PFSK-1 (cell line): ENCODE results near the gene NRM.

Experiments used
- FOXP2 ChIP-seq: optimal IDR thresholded peaks from 2 replicates; pipeline ENCODE3; 2011; ENCODE audit warnings: borderline replicate concordance, control low read depth, inconsistent platforms; ENCODE audit not compliant: insufficient read depth; ENCODE audit errors: extremely low read length, extremely low read depth
- POLR2AphosphoS5 ChIP-seq: IDR thresholded peaks from 2 replicates; pipeline ENCODE4 v1.6.1; 2012; ENCODE audit warnings: low read depth, mild to moderate bottlenecking, control low read depth, low read length, moderate library complexity
- SIN3A ChIP-seq: IDR thresholded peaks from 2 replicates; pipeline ENCODE4 v1.6.1; 2012; ENCODE audit warnings: mild to moderate bottlenecking, low read length, moderate library complexity, borderline replicate concordance; ENCODE audit not compliant: insufficient read depth
- TAF1 ChIP-seq: IDR thresholded peaks from 2 replicates; pipeline ENCODE4 v1.6.1; 2012; ENCODE audit warnings: low read length, control low read depth, borderline replicate concordance; ENCODE audit not compliant: insufficient read depth
- TF ChIP-seq, protein P1 (sequence below), 2 experiments: IDR thresholded peaks; 2 replicates each; pipeline versions ENCODE4 v1.6.1 to v1.8.0; 2011 to 2012; ENCODE audit warnings: low read depth in 2 of 2, low read length in 2 of 2, control low read depth in 1 of 2, inconsistent platforms in 1 of 2, mild to moderate bottlenecking in 1 of 2, moderate library complexity in 1 of 2; ENCODE audit not compliant: insufficient read depth in 1 of 2

NRM gene

DNA sequence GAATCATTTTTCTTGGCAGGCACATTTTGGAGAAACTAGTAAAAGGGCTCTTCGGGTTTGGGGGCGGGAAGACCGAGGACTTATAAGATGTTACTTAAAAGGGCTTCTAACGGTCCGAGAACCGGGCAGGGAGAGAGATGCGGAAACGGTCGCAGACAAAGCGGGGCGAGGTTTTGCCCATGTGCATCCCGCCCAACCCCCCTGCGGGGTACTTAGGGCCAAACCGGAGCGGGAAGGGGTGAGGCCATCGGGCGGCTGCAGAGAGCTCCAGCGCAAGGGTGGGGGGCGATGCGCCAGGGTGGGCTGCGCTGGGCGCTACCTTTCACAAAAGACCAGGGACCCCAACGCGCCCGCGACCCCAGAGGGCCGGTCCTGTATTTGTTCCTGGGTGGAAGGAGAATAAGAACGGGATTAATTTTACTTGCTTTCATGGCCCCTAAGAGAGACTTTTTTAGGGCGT is 30.0 kb upstream of the NRM start:
- TF ChIP-seq FOXP2, result no peak
- no peak for TF ChIP-seq SIN3A
- no peak for TF ChIP-seq POLR2AphosphoS5
- TF ChIP-seq, protein P1, sequence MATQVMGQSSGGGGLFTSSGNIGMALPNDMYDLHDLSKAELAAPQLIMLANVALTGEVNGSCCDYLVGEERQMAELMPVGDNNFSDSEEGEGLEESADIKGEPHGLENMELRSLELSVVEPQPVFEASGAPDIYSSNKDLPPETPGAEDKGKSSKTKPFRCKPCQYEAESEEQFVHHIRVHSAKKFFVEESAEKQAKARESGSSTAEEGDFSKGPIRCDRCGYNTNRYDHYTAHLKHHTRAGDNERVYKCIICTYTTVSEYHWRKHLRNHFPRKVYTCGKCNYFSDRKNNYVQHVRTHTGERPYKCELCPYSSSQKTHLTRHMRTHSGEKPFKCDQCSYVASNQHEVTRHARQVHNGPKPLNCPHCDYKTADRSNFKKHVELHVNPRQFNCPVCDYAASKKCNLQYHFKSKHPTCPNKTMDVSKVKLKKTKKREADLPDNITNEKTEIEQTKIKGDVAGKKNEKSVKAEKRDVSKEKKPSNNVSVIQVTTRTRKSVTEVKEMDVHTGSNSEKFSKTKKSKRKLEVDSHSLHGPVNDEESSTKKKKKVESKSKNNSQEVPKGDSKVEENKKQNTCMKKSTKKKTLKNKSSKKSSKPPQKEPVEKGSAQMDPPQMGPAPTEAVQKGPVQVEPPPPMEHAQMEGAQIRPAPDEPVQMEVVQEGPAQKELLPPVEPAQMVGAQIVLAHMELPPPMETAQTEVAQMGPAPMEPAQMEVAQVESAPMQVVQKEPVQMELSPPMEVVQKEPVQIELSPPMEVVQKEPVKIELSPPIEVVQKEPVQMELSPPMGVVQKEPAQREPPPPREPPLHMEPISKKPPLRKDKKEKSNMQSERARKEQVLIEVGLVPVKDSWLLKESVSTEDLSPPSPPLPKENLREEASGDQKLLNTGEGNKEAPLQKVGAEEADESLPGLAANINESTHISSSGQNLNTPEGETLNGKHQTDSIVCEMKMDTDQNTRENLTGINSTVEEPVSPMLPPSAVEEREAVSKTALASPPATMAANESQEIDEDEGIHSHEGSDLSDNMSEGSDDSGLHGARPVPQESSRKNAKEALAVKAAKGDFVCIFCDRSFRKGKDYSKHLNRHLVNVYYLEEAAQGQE (IDR thresholded peaks at IDR 0.05; ENCODE audit: insufficient read depth in 1 of 2, low read depth in 2 of 2, low read length in 2 of 2), result no peak
- TF ChIP-seq TAF1, result no peak

GRCh38 chr6:30719791-30720737 is 29.3 kb upstream of the NRM start, which contains the start of gene TUBB:
TUBB (plus strand) TSS chr6:30720352; CDS start chr6:30720507, 155 bp downstream.
- TF ChIP-seq SIN3A (peak; percentile 63; the same call in 1 of the 2 replicates), TAF1 (peak; percentile 99), POLR2AphosphoS5 (peak; percentile 99), FOXP2 (no peak)
- TF ChIP-seq, protein P1 (IDR thresholded peaks at IDR 0.05; ENCODE audit: insufficient read depth in 1 of 2, low read depth in 2 of 2, low read length in 2 of 2), result peak; percentile 20 to 80; a peak in 2 of 4 replicates

DNA sequence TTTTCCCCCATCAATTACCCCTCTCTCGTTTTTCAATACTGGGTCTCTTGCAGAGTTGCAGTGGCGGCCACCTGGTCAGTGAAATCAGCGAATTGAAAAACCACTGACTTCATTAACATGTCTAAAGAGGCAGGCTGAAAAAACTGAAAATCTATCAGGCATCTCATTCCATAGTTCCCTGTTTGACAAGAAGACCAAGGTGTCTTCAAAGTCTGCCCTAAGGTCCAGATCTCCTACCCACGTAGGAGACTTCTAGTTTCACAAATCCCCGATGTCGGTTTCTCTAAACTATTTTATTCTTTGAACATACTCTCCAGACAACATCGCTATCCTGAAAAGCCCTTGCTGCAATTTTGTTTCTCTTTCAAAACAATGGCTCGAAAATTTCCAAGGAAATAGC is 28.6 kb upstream of the NRM start:
- TF ChIP-seq TAF1 (no peak), FOXP2 (no peak), SIN3A (no peak), POLR2AphosphoS5 (no peak)
- TF ChIP-seq, protein P1 (IDR thresholded peaks at IDR 0.05; ENCODE audit: insufficient read depth in 1 of 2, low read depth in 2 of 2, low read length in 2 of 2), result no peak

GRCh38 chr6:30717845-30718720 is 27.3 kb upstream of the NRM start:
- TF ChIP-seq POLR2AphosphoS5, result peak; percentile 2; the same call in 1 of the 2 replicates

GRCh38 chr6:30717129-30717844 is 26.5 kb upstream of the NRM start, which contains the start of gene MDC1:
MDC1 (minus strand) TSS chr6:30717281; CDS start chr6:30715175, 2,106 bp downstream.
- TF ChIP-seq TAF1 (peak; percentile 85), FOXP2 (no peak), SIN3A (0 out of 2 replicates have a peak, but pooled peaks have one; percentile 69), POLR2AphosphoS5 (peak; percentile 77)
- TF ChIP-seq, protein P1 (IDR thresholded peaks at IDR 0.05; ENCODE audit: insufficient read depth in 1 of 2, low read depth in 2 of 2, low read length in 2 of 2), result peak in 1 of 2 experiments; percentile 3; a peak in 1 of 4 replicates
